Neural progenitor cell (in vitro differentiated cells): ENCODE data around the gene ANKRD13C. TPM values are rescaled to one million over a fixed set of nuclear protein-coding genes. Genes with fewer than 3 reads are reported as not detected.

Experiments used
- DNase-seq: peaks from one replicate; pipeline ENCODE4 v3.0.0-alpha.2; 2016; ENCODE audit warnings: low spot score
- H2AFZ ChIP-seq: fragments of 200-600 bp; sonication (generic); replicated peaks from 2 replicates; pipeline ENCODE4 v1.6.1; 2016; ENCODE audit warnings: antibody characterized with exemption
- H3F3A ChIP-seq: fragments of 200-600 bp; sonication (generic); 2 replicates; pipeline ENCODE4 v1.6.1; 2016; ENCODE audit warnings: antibody characterized with exemption, low read depth
- H3K27ac ChIP-seq: fragments of 200-600 bp; sonication (generic); 2 replicates; pipeline ENCODE4 v1.5.1; 2016; ENCODE audit warnings: mild to moderate bottlenecking
- H3K27me3 ChIP-seq: fragments of 200-600 bp; sonication (generic); 2 replicates; pipeline ENCODE4 v1.6.1; 2016; ENCODE audit warnings: mild to moderate bottlenecking, moderate library complexity
- H3K36me3 ChIP-seq: fragments of 200-600 bp; sonication (generic); 2 replicates; pipeline ENCODE4 v1.5.1; 2016
- H3K4me1 ChIP-seq: fragments of 200-600 bp; sonication (generic); 2 replicates; pipeline ENCODE4 v1.6.1; 2016; ENCODE audit warnings: mixed run types
- H3K4me2 ChIP-seq: fragments of 200-600 bp; sonication (generic); 2 replicates; pipeline ENCODE4 v1.6.1; 2016
- H3K4me3 ChIP-seq: fragments of 200-600 bp; sonication (generic); 2 replicates; pipeline ENCODE4 v1.5.1; 2016
- H3K79me2 ChIP-seq: fragments of 200-600 bp; sonication (generic); 2 replicates; pipeline ENCODE4 v1.6.1; 2016; ENCODE audit warnings: low read depth
- H3K9ac ChIP-seq: fragments of 200-600 bp; sonication (generic); 2 replicates; pipeline ENCODE4 v1.6.1; 2016
- H3K9me3 ChIP-seq: fragments of 200-600 bp; sonication (generic); 2 replicates; pipeline ENCODE4 v1.5.1; 2016; ENCODE audit warnings: low read depth
- H4K20me1 ChIP-seq: fragments of 200-600 bp; sonication (generic); 2 replicates; pipeline ENCODE4 v1.6.1; 2016; ENCODE audit warnings: low read depth
- H3K27ac Mint-ChIP-seq: 3 replicates; pipeline ENCODE4 v1.8.0; 2021; ENCODE audit warnings: mixed read lengths
- H3K27me3 Mint-ChIP-seq: 2 replicates; pipeline ENCODE4 v1.8.0; 2022; ENCODE audit warnings: low read depth, mild to moderate bottlenecking, inconsistent platforms, moderate library complexity, mixed read lengths; ENCODE audit not compliant: insufficient read depth
- H3K36me3 Mint-ChIP-seq: 3 replicates; pipeline ENCODE4 v1.8.0; 2021; ENCODE audit warnings: mixed read lengths
- H3K4me1 Mint-ChIP-seq: 3 replicates; pipeline ENCODE4 v1.8.0; 2021; ENCODE audit warnings: mixed read lengths
- H3K4me3 Mint-ChIP-seq: 3 replicates; pipeline ENCODE4 v1.8.0; 2021; ENCODE audit warnings: mild to moderate bottlenecking, moderate library complexity, mixed read lengths
- H3K9me3 Mint-ChIP-seq: 3 replicates; pipeline ENCODE4 v1.8.0; 2020; ENCODE audit warnings: mixed read lengths
- EZH2 ChIP-seq: fragments of 200-600 bp; sonication (generic); IDR thresholded peaks from 2 replicates; pipeline ENCODE4 v1.6.1; 2017; ENCODE audit warnings: antibody characterized with exemption, mild to moderate bottlenecking, moderate library complexity
- EZH2phosphoT487 ChIP-seq: fragments of 200-600 bp; sonication (generic); IDR thresholded peaks from 2 replicates; pipeline ENCODE4 v1.6.1; 2017; ENCODE audit warnings: antibody characterized with exemption
- total RNA-seq: library from RNA; depleted of rRNA; stranded (reverse); fragments of >200 nt; gene quantifications from 2 replicates; pipeline ENCODE4 v1.2.3, GENCODE V29; 2015; ENCODE audit warnings: low replicate concordance
- TF ChIP-seq, protein P1 (sequence below): fragments of 200-600 bp; sonication (generic); IDR thresholded peaks from 2 replicates; pipeline ENCODE4 v1.5.1; 2017; ENCODE audit warnings: antibody characterized with exemption, mild to moderate bottlenecking

ANKRD13C gene
- total RNA-seq, 1 donor from 2014 or later: 45.7 TPM

- Histone ChIP-seq H3K4me2 (no peak overlapping the region), H3K27ac (no peak overlapping the region), H3K36me3 (peaks cover 20% of the 10 kb centered on the region), H3K79me2 (peaks cover 97% of the 10 kb centered on the region), H3K4me1 (peaks cover 19% of the 10 kb centered on the region), H3K9ac (no peak overlapping the region), H3K9me3 (no peaks in the 10 kb centered on the region), H4K20me1 (peaks cover 34% of the 10 kb centered on the region), H3F3A (peaks cover 36% of the 10 kb centered on the region), H3K4me3 (no peak overlapping the region), H3K27me3 (no peaks in the 10 kb centered on the region), H2AFZ (no peak overlapping the region)
- Mint-ChIP-seq H3K36me3 (peaks cover 10% of the 10 kb centered on the region), H3K4me3 (peak overlapping the region; percentile 46), H3K9me3 (no peaks in the 10 kb centered on the region), H3K4me1 (peaks cover 35% of the 10 kb centered on the region), H3K27me3 (no peaks in the 10 kb centered on the region), H3K27ac (no peak overlapping the region)
- TF ChIP-seq, protein P1, sequence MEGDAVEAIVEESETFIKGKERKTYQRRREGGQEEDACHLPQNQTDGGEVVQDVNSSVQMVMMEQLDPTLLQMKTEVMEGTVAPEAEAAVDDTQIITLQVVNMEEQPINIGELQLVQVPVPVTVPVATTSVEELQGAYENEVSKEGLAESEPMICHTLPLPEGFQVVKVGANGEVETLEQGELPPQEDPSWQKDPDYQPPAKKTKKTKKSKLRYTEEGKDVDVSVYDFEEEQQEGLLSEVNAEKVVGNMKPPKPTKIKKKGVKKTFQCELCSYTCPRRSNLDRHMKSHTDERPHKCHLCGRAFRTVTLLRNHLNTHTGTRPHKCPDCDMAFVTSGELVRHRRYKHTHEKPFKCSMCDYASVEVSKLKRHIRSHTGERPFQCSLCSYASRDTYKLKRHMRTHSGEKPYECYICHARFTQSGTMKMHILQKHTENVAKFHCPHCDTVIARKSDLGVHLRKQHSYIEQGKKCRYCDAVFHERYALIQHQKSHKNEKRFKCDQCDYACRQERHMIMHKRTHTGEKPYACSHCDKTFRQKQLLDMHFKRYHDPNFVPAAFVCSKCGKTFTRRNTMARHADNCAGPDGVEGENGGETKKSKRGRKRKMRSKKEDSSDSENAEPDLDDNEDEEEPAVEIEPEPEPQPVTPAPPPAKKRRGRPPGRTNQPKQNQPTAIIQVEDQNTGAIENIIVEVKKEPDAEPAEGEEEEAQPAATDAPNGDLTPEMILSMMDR: no peak
- TF ChIP-seq EZH2phosphoT487 (no peak), EZH2 (no peak)
- DNase-seq: no peak
These were observed 134.5 kb downstream of the ANKRD13C start for GRCh38 chr1:70220015-70220414.

GRCh38 chr1:70211541-70211940 is 143.0 kb downstream of the ANKRD13C start:
- peaks cover 13% of the 10 kb centered on the region for H4K20me1 ChIP-seq
- H3K36me3 ChIP-seq: peaks cover 4% of the 10 kb centered on the region

DNA sequence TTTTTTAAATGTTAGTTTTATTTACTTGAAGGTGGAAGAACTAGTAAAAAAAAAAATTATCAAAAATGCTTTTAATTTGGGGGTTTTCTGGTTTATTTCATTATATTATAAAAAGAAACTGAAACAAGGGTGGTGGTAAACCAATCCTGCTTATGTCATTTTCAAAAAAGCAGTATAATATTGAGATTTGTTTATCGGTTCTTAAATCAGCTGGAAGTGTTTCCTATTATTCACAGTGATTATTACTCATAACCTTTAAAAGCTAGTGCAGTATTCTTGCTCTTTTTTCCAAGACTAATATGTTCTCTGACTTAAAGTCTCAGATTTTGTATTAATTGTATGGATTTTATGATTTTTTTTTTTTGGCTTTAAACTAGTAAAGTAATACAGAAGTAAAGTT is 143.7 kb downstream of the ANKRD13C start:
- H4K20me1 ChIP-seq: peaks cover 13% of the 10 kb centered on the region

More at GRCh38 chr1:70211541-70211940, 143.0 kb downstream of the ANKRD13C start:
- Histone ChIP-seq H3K9ac (no peak overlapping the region), H3F3A (no peaks in the 10 kb centered on the region), H3K79me2 (peaks cover 100% of the 10 kb centered on the region), H3K4me3 (no peak overlapping the region), H3K4me1 (no peaks in the 10 kb centered on the region), H3K27ac (no peak overlapping the region), H2AFZ (no peak overlapping the region), H3K27me3 (no peaks in the 10 kb centered on the region), H3K4me2 (no peak overlapping the region), H3K9me3 (no peaks in the 10 kb centered on the region)
- TF ChIP-seq EZH2: no peak
- H3K27ac Mint-ChIP-seq: no peak overlapping the region
- no peak for DNase-seq
- peaks cover 10% of the 10 kb centered on the region for H3K4me1 Mint-ChIP-seq
- H3K36me3 Mint-ChIP-seq: peaks cover 3% of the 10 kb centered on the region
- H3K4me3 Mint-ChIP-seq: no peak overlapping the region
- no peaks in the 10 kb centered on the region for H3K9me3 Mint-ChIP-seq
- H3K27me3 Mint-ChIP-seq: no peaks in the 10 kb centered on the region

More for the DNA sequence above, 143.7 kb downstream of the ANKRD13C start:
- Histone ChIP-seq H3K4me1 (no peaks in the 10 kb centered on the region), H3K27ac (no peak overlapping the region), H3K9ac (no peak overlapping the region), H3K27me3 (no peaks in the 10 kb centered on the region), H3K79me2 (peaks cover 100% of the 10 kb centered on the region), H2AFZ (no peak overlapping the region), H3K4me2 (no peak overlapping the region), H3K9me3 (no peaks in the 10 kb centered on the region), H3K4me3 (no peak overlapping the region), H3F3A (peaks cover 3% of the 10 kb centered on the region), H3K36me3 (peaks cover 4% of the 10 kb centered on the region)
- peaks cover 3% of the 10 kb centered on the region for H3K36me3 Mint-ChIP-seq
- no peak for DNase-seq
- TF ChIP-seq, protein P1: no peak
- no peak for TF ChIP-seq EZH2
- H3K4me3 Mint-ChIP-seq: no peak overlapping the region
- no peaks in the 10 kb centered on the region for H3K9me3 Mint-ChIP-seq
- H3K4me1 Mint-ChIP-seq: peaks cover 14% of the 10 kb centered on the region
- no peaks in the 10 kb centered on the region for H3K27me3 Mint-ChIP-seq
- H3K27ac Mint-ChIP-seq: no peak overlapping the region

Other genes with a start within 250 kb of the ANKRD13C start
- gene LRRC40, start 149.1 kb downstream of the ANKRD13C start, total RNA-seq: 48.6 and 88.1 TPM in 2 replicates
- 251 and 281 TPM in 2 replicates for gene SRSF11, start 133.3 kb downstream of the ANKRD13C start, total RNA-seq
- 16.0 and 18.6 TPM in 2 replicates for gene CTH, start 56.5 kb upstream of the ANKRD13C start, total RNA-seq